ENCODE data around the gene CCDC149.

- TF ChIP-seq POLR2A (IDR thresholded peaks at IDR 0.05) (no peak), CTCF (IDR thresholded peaks at IDR 0.05) (no peak)
Measured at GRCh38 chr4:24952667-24953066, 39.8 kb upstream of the CCDC149 start.
